HepG2 (cell line): Measurements from ENCODE around the gene NEURL1B. TPM values are rescaled to one million over a fixed set of nuclear protein-coding genes. Genes with fewer than 3 reads are reported as not detected.

Source experiments
- ARID4A ChIP-seq: sonication (generic); formaldehyde crosslinking; IDR thresholded peaks from 2 replicates; pipeline ENCODE4 v1.5.0; 2020; ENCODE audit warnings: mild to moderate bottlenecking, missing genetic modification reagents, borderline replicate concordance
- ATF2 ChIP-seq: sonication (generic); formaldehyde crosslinking; IDR thresholded peaks from 2 replicates; pipeline ENCODE4 v1.4.0; 2020; ENCODE audit warnings: missing genetic modification reagents
- HDAC2 ChIP-seq: sonication (generic); formaldehyde crosslinking; IDR thresholded peaks from 2 replicates; pipeline ENCODE4 v1.4.0; 2020; ENCODE audit warnings: missing genetic modification reagents
- PHF5A ChIP-seq: IDR thresholded peaks from one replicate; pipeline ENCODE4 v1.6.1; 2018; ENCODE audit warnings: low read depth, missing genetic modification reagents; ENCODE audit not compliant: unreplicated experiment
- PPARG ChIP-seq: conservative IDR thresholded peaks from 2 replicates; pipeline ENCODE4 v1.6.1; 2016; ENCODE audit warnings: missing biosample characterization, missing genetic modification reagents
- SAP130 ChIP-seq: IDR thresholded peaks from 2 replicates; pipeline ENCODE4 v1.6.1; 2016; ENCODE audit warnings: low read depth
- THYN1 ChIP-seq: sonication (generic); formaldehyde crosslinking; IDR thresholded peaks from 2 replicates; pipeline ENCODE4 v1.8.1; 2023; ENCODE audit warnings: low read depth, mild to moderate bottlenecking, moderate library complexity, missing genetic modification reagents, borderline replicate concordance
- WIZ ChIP-seq: sonication (generic); formaldehyde crosslinking; IDR thresholded peaks from 2 replicates; pipeline ENCODE4 v1.5.1; 2020; ENCODE audit warnings: mild to moderate bottlenecking, missing genetic modification reagents
- ZBTB39 ChIP-seq: sonication (generic); formaldehyde crosslinking; IDR thresholded peaks from 2 replicates; pipeline ENCODE4 v1.5.0; 2020; ENCODE audit warnings: missing genetic modification reagents
- ZBTB46 ChIP-seq: sonication (generic); formaldehyde crosslinking; IDR thresholded peaks from 2 replicates; pipeline ENCODE4 v1.4.0; 2020; ENCODE audit warnings: mild to moderate bottlenecking, missing genetic modification reagents, borderline replicate concordance
- ZBTB7B ChIP-seq: sonication (generic); formaldehyde crosslinking; IDR thresholded peaks from 2 replicates; pipeline ENCODE4 v1.4.0; 2020; ENCODE audit warnings: missing genetic modification reagents
- ZFYVE20 ChIP-seq: sonication (generic); formaldehyde crosslinking; IDR thresholded peaks from 2 replicates; pipeline ENCODE4 v1.8.0; 2023; ENCODE audit warnings: low read depth, mild to moderate bottlenecking, moderate library complexity, missing genetic modification reagents, borderline replicate concordance
- ZNF354B ChIP-seq: sonication (generic); formaldehyde crosslinking; IDR thresholded peaks from 2 replicates; pipeline ENCODE4 v1.8.0; 2022; ENCODE audit warnings: mild to moderate bottlenecking, missing genetic modification reagents
- ZNF710 ChIP-seq: sonication (generic); formaldehyde crosslinking; IDR thresholded peaks from 2 replicates; pipeline ENCODE4 v1.5.0; 2020; ENCODE audit warnings: mild to moderate bottlenecking, missing genetic modification reagents, borderline replicate concordance
- polyA plus RNA-seq, 8 experiments: library from polyadenylated mRNA; depleted of rRNA in 3 of 8; stranded (reverse) in 7 of 8; unstranded in 1 of 8; fragments of >200 nt; fragmentation: Illumina TruSeq in 4 of 8; extraction: Trizol in 4 of 8; gene quantifications; 2 replicates each; pipeline versions ENCODE4 v1.2.1 to v1.2.3, GENCODE V29; 2011 to 2016; ENCODE audit warnings: low read depth in 4 of 8, missing spikeins in 1 of 8, mixed read lengths in 1 of 8; ENCODE audit not compliant: insufficient read depth in 1 of 8
- total RNA-seq, 5 experiments: library from RNA; depleted of rRNA; stranded (reverse); fragments of >200 nt; fragmentation: Illumina TruSeq; extraction: Trizol; gene quantifications; 2 replicates each; pipeline ENCODE4 v1.2.3, GENCODE V29; 2016; ENCODE audit warnings: low read depth in 1 of 5

The NEURL1B gene
- total and polyA plus RNA-seq, 2 of the 13 experiments (the other 11 are each of a cell fraction or from before 2014, with no cell fraction given): 0.09 to 0.13 TPM

- TF ChIP-seq ARID4A (CRISPR knock-in tag) (0 out of 2 replicates have a peak, but pooled peaks have one; percentile 11), PHF5A (no peak), ZNF354B (CRISPR knock-in tag) (no peak), HDAC2 (peak; percentile 43; the same call in 1 of the 2 replicates), ZNF710 (CRISPR knock-in tag) (no peak), ATF2 (no peak), ZBTB7B (no peak), ZFYVE20 (no peak), SAP130 (peak; percentile 39; the same call in 1 of the 2 replicates), PPARG (CRISPR knock-in tag) (no peak), ZBTB46 (CRISPR knock-in tag) (no peak), ZBTB39 (CRISPR knock-in tag) (no peak), WIZ (CRISPR knock-in tag) (no peak), THYN1 (CRISPR knock-in tag) (no peak)
Measured at GRCh38 chr5:172724242-172725183, 83.5 kb downstream of the NEURL1B start (continued).
